Measurements from ENCODE around the gene MRTFA.
A peak's percentile ranks its signal among the peaks of the same experiment; 100 is the strongest.

MRTFA gene

GRCh38 chr22:40421941-40422340, 214.6 kb downstream of the MRTFA start:
- DNase-seq = no peak

- no peak for DNase-seq
Measured at GRCh38 chr22:40421082-40421350, 215.5 kb downstream of the MRTFA start.

- no peak for DNase-seq
Measured at GRCh38 chr22:40420341-40421081, 216.0 kb downstream of the MRTFA start.

- no peak for DNase-seq
Measured at GRCh38 chr22:40419718-40420117, 216.8 kb downstream of the MRTFA start.

GRCh38 chr22:40418366-40419201, 217.9 kb downstream of the MRTFA start:
- peak; percentile 43 for DNase-seq

GRCh38 chr22:40417881-40418280, 218.6 kb downstream of the MRTFA start:
- no peak for DNase-seq

- no peak for DNase-seq
Measured at GRCh38 chr22:40417041-40417440, 219.5 kb downstream of the MRTFA start.

- DNase-seq = no peak
Measured at GRCh38 chr22:40416636-40417035, 219.9 kb downstream of the MRTFA start.

GRCh38 chr22:40416267-40416570, 220.3 kb downstream of the MRTFA start:
- DNase-seq = no peak

GRCh38 chr22:40415531-40416266, 220.8 kb downstream of the MRTFA start:
- DNase-seq = no peak

- DNase-seq = no peak
Measured at GRCh38 chr22:40414838-40415505, 221.5 kb downstream of the MRTFA start.

- no peak for DNase-seq
Measured at GRCh38 chr22:40414311-40414710, 222.2 kb downstream of the MRTFA start.

GRCh38 chr22:40413873-40414272, 222.6 kb downstream of the MRTFA start:
- no peak for DNase-seq

GRCh38 chr22:40412441-40412840, 224.1 kb downstream of the MRTFA start:
- DNase-seq = no peak

GRCh38 chr22:40411506-40411861, 225.0 kb downstream of the MRTFA start:
- no peak for DNase-seq

GRCh38 chr22:40410731-40411505, 225.6 kb downstream of the MRTFA start:
- DNase-seq = no peak

- DNase-seq = no peak
Measured at GRCh38 chr22:40410272-40410671, 226.2 kb downstream of the MRTFA start.

- DNase-seq = no peak
Measured at GRCh38 chr22:40409613-40410113, 226.9 kb downstream of the MRTFA start.

- no peak for DNase-seq
Measured at GRCh38 chr22:40408718-40409612, 227.6 kb downstream of the MRTFA start.

GRCh38 chr22:40407831-40408717, 228.4 kb downstream of the MRTFA start:
- DNase-seq = no peak
